ENCODE measurements around the gene SPPL3.

SPPL3 gene

DNA sequence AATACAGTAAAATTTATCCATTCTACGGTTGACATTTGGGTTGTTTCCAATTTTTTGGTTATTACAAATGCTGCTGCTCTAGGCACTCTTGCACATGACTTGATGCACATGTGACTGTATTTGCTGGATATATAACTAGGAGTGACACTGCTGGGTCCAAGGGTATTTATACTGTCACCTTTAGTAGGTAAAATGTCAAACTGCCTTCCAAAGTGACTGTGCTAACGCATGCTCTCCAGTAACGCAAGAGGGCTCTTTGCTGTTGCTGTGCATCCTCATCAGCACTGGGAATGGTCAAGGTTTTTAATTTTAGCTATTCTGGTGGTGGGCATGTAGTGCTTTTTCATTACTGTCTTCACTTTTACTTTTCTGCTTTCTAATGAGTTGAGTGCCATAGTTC lies 116.3 kb downstream of the SPPL3 start:
- DNase-seq (ENCODE audit: low spot score): no peak

DNA sequence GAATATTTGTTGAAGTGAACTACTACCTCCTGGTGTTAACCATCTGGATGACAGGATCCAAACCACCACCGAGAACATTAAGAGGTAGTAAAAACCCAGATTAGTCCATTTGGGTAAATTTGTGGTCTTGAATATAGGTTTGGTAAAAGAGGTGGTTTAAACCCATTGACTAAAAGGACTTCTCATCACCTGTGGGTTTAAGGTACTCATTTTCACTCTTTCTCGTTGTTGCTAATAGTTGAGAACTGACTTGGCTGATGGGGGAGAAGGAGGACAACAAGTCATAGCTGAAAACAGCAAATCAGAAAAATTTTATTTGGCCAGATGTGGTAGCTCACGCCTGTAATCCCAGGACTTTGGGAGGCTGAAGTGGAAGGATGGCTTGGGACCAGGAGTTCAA lies 119.4 kb downstream of the SPPL3 start:
- DNase-seq (ENCODE audit: low spot score): no peak

DNA sequence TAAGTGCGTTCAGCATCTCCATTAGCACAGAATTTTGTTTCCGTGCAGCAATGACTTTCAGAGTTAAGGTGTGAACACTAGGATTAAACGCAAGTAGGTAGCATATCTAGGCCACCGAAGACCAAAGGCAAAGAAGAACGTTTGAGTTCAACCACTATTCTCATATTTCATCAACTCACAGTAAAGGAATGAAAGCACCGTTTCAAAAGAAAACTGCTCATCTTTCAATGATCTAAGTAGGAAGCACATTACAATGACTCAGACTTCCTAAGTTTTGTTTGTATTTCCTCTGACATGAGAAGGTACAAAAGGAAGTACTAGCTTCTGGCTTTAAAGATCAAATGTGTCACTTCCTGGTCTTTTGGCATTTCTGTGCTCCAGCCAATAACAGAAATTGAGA lies 121.0 kb downstream of the SPPL3 start:
- DNase-seq (ENCODE audit: low spot score): no peak

DNA sequence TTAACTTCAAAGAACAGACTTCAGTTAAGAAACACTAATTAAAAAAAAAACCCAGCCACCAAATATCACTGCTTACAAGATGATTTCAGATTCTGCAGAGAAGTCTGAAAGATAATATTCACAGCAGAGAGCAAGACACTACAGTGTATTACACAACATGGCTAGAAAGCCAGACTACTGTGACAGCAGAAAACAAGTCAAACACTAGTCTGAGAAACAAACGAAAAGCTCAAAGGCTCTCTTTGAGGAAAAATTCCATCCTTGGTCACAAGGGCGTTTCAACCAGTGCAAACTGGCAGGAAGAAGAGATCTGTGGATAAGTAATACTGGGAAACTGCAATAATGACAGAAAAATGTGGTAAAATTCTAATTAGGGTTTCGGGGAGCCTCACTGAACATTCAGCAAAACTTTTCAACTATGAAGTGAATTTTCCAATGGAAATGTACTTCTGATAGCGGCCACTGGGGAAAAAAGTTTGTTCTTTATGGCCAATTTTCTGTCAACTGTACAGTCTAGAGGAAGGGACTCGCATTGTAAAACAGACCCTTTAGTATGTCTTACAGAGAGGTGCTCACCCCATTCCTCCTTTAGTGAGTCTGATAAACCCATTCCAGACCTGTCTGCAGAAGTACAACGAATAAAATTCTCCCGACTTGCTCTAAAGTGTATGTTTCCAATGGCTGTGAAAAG lies 128.2 kb downstream of the SPPL3 start:
- peak; percentile 33 for DNase-seq (ENCODE audit: low spot score)

DNA sequence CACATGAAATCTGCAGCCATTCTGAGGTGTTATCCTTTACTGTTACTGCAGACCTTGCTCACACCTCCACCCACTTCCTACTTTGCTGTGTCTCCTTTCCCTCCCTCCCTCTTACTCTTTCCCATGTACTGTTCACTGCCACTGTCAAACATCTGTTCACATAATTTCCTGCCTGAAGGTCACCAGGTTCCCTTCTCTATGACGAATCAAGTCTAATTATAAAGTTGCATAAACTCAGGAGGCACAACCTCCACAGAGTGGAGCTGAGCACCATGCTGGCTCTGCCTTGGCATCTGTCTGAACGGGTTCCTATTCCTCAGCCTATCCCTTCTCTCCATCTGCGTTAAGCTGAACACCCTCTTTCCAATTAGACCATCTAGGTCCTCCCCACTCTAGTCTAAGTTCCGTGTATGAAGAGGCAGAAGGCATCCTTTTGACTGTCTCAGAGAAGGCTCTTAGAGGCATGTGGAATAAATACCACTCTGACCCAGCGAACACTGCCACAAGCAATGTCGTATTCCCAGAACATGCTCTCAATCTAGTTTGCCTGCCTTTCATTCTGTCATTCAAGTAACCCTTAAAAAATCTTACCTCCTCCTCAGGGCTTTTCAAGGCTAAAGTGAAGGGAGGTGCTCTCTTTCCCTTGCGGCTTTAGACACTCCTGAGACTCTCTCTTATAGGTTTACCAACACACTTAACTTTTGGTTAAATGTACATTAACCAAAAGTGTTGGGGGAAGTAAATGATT lies 129.8 kb downstream of the SPPL3 start:
- DNase-seq (ENCODE audit: low spot score): no peak

DNA sequence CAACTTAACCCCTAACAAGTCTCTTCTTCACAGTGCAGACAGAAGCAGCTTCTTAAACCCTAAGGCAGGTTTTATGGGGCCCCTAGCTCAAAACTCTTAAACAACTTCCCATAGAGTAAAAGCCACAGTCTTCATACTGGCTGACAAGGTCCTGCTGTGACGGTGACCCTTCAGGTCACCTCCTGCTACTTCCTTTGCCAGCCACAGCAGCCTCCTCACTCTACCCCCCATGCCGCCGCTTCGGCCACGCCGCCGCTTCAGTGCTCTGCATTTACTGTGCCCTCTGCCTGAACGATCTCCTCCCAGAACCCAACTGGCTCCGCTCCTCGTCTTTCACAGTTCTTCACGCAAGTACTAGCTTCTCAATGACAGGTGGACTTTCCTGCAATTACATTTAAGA lies 133.1 kb downstream of the SPPL3 start:
- no peak for DNase-seq (ENCODE audit: low spot score)

DNA sequence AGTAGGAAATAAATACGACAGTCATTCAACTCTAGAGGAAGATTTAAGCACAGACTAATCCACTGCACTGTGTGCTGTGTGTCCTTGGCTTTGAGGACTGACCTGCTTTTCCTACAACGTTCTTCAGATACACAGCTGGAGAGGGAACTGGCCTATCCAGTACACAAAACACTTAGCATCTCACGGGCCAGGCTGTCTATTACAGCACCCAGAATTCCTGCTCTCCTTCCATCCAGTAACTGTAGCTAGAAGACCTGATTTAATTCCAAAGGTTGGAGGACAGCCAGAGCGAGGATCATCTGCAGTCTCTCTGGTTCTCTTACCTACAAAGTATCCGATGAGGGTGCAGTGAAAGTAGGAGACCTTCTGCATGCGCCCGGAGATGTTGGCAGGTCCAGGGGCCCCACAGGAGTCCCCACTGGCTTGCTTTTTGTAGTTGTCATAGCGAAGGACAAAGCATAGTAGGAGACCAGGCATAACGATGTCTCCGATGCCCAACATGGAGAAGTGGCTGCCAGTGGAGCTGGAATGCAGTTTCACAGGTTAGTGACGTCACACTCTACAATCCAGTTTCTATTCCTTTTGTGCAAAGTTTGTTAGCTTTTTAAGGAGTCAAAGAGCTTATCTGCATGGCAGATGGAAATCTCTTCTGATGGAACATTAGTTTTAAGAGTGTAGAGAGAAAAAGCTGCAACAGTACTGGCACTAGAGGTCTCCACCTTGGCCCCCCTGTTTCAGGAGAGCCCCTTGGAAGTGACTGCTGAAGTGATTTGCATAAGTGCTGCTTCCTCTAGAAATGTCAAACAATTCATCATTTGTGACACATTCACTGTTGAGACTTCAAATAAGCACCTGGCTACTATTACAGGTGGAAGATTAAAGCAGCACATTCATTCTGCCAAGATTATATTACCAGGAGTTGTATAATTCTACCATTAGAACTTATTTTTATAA lies 136.8 kb downstream of the SPPL3 start:
- DNase-seq (ENCODE audit: low spot score): no peak

DNA sequence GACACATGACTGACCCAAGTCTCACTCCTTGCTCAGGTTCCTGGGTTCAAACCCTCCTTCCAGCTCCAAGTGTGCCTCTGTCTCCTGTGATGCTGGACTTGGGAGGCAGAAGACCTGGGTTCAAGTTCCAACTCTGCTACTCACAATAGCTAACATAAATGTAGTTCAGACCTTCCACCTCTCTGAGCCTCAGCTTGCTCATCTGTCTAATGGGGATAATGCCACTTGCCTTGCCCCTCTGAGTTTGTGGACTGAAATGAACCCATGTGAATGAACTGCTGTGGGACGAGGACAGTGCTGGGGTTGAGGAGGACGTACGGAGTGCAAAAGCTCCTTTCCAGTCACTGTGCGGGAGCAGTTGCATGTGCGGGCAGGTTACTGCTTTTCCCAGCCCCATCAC lies 137.6 kb downstream of the SPPL3 start:
- DNase-seq (ENCODE audit: low spot score): no peak

DNA sequence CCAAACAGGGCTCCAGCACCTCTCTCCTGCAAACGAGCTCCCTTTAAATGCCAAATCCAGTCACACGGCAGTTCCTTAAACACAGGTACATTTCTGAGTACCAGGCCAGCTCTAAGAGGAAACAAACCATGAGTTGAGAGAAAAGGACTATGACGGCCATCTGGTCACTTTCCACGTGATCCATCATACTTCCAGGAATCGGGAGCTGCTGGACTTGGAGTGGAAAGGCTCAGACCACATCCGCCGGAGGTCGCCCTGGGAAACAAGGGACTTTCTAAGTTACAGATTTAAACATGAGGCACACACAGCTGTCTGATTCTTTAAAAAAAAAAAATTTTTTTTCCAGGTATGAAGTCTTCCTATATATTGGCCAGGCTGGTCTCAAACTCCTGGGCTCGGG lies 139.3 kb downstream of the SPPL3 start:
- no peak for DNase-seq (ENCODE audit: low spot score)

DNA sequence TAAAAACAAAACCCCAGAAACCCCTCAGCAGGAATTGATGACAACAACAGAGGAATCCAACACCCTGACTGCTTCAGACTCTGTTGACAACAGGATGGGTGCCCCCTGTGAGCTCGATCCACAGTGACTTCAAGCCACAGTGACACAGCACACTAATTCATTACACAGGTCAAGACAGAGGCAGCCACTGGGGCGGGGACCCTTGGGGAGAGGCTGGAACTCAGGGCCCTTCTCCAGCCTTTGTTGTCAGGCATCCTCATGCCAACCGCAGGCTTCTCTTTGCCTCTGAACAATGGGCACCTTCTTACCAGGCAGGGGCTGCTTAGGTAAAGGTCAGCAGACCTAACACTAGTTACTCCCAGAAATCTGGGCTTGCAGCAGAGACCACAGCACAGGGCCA lies 140.9 kb downstream of the SPPL3 start:
- no peak for DNase-seq (ENCODE audit: low spot score)

DNA sequence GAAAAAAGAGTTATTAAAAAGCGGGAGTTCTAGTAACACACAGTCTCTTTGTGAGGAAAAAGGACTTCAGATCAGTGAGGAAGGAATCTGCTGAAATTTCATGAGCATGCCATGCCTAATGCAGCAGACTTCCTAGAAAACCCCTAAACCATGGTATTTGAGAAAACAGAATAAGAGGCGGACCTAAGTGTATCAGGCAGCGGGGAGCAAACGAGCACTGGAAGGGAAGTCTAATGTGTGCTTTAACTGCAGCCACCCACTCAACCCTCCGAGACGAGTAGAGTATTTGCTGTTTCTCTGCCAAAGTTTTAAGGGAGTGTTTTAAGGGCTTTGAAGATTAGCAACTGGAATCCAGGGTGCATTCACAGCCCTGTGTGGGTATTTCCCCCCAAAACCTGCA lies 142.1 kb downstream of the SPPL3 start:
- DNase-seq (ENCODE audit: low spot score): no peak

DNA sequence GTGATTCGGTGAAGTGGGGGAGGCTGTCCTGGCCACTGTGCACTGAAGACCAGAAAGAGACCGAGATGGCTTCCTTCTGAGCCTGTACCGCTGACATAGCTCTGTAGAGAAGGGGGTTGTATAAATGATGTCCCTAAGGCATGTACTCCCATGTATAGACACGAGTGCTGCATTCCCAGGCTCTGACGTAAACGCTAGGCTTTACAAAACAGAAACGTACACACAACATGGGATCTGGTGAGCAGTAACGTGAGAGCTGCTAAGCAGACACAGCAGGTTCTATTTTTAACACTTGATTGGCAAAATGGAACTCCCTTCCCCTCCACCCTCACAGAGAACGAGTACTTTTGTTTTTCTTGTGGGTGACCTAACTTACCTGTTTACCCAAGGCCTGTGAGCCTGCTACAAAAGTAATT lies 142.6 kb downstream of the SPPL3 start:
- DNase-seq (ENCODE audit: low spot score): no peak

DNA sequence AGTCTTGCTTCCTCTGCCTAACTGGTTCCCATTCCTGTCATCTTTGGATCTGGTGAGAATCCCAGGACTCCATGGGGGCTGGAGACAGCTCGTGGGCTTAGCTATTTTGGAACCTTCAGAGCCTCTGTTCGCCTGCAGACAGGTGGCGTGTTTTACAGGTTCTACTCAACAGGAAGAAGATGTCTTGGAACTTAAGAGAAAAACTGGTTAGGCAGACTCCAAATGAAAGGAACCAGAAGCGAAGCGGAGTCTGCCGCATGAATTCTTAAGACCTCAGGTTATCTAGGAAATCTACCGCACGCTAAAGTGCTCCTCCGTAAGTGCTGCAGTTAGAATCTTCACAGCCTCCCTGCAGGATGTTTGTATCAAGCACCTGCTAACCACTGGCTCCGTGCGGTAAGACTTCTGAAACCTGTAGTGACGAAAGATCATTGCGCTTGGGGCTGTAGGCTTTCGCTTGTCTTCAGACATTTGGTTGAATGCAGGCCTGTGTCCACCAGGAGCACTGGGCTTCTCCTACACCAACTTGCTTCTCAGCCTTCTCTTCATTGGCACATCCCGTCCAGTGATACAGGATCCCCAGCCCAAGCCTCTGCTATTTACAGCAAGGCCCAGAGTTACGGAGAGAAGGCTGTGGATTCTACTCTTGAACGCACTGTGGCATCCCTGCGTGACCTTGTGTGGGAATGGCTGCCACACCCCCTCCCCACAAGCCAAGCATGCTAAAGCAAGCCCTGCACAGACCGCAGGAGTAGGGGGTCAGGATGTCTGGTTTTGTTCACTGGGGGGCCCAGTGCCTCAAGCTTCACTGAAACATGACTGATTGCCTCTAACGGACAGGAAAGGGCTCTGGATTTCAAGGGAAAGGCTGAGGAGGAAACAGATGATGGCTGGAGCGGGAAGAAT lies 143.6 kb downstream of the SPPL3 start:
- DNase-seq (ENCODE audit: low spot score): no peak

DNA sequence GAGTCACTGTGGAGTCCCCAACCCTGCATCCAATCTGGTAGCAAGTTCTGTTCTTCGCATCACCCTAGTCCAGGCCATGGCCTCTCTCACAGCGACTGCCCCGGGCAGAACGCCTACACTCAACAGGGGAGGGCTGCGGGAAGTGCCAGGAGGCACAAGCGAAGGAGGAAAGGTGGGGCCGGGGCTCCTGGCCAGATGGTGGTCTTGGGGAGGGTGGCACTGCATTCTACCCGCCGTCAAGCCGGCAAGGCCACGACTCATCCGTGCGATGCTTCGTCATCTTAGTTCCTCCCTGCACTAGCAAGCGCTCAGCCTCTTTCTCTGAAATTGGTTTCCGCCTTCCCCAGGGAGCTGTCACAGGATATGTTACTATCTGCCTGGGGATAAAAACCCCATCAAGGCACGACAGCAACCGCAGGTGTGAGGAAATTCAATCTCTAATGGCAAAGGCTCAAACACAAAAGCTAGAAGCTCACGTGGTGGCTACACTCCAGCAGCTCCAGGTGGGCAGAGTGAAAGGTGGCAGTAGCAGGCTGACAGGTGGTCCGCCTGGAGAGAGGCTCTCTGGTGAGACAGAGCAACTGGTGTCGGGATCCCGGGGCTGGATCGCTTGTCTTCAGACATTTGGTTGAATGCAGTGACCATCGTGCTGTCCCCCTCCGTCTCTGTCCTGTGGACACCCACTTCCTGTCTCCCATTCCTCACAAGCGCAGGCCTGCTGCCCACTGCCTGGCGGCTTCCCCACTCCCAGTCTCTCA lies 144.4 kb downstream of the SPPL3 start:
- DNase-seq (ENCODE audit: low spot score): no peak

DNA sequence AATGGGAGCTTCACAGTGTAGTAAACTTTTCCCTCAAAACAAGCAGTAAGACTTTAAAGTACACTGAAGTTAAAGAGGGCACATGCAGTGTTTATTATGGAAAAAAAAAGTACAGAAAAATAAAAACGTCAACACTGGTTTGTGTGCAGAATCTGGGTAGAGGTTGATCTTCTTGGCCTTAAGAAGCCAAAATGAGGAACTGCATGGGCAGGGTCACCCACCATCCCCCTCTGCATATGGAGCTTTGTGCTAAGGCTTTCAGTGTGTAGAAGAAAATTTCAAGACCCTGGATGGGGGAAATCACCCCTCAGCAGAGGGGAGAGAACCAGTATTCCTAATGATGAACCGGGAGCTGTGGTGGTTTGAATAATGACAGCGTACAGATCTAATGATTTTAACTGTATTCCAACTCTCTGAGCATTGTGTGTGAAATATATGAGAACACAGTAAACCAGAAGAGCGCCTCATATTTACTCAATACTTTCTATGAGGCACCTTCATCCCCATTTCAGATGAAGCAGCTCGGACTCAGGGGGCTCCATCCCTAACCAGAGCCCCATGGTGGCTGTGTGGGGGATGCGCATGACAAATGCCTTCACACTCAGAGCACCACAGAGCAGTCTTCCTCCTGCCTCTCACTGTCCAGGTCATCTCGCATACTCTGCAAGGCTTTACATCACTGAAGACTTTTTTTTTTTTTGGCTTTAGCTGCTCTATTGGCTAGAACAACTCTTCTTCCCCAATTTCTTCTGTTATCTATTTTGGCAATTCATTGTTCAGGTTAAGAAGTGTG lies 145.2 kb downstream of the SPPL3 start:
- DNase-seq (ENCODE audit: low spot score): no peak

DNA sequence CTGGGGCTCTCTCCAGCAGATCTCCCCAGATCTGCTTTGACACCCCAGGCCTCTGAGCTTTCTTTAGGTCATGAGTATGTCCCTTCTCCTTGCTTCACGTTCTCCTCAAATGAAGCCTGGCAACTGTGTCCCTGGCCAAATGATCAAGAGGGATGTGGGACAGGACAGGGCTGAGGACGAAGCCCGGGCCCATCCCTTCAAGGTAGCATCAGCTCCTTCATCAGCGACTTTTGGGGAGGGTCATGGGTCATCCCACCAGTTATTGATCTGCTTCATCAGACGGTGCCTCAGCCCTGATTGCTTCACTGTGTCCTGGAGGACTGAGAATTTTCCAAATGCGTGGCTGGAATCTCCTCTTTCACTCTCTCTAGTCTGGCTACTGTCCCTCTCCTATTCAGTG lies 146.2 kb downstream of the SPPL3 start:
- no peak for DNase-seq (ENCODE audit: low spot score)

DNA sequence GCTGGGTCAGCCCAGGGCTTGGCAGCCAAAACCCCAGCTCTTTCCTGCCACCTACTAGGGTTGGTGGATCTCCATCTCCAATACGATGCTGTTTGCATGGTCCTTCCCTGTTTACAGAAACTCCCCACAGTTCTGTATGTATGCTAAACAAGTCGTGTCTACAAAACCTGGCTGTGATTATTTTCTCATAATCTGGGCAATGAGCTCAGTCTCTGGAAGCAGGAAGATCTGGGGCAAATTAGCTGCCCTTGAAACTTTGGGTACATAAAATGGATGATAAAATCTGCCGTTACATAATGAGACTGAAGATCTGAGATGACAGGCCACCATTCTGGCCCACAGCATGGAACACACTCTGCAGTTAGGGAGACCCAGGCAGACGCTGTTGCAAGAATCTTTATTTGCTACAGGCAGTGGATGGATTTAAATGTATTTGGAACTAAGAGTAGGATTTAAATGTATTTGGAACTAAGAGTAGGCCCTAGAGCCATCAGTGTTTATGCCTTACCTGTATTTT lies 146.9 kb downstream of the SPPL3 start:
- no peak for DNase-seq (ENCODE audit: low spot score)

DNA sequence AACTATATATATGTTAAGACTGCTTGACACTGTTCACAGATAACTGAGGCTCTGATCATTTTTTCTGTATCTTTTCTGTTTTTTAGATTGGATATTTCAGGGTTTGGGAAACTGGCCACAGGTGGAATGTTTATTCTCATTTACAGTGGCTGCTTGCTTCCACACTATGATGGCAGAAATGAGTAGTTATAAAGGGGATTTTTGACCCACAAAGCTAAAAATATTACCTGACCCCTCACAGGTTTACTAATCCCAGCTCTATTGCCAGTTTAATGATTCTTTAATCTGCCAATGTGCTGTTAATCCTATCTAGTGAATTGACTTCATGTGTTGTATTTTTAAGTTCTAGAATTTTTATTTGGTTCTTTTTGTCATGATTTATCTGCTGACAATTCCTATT lies 148.9 kb downstream of the SPPL3 start:
- DNase-seq (ENCODE audit: low spot score): no peak

DNA sequence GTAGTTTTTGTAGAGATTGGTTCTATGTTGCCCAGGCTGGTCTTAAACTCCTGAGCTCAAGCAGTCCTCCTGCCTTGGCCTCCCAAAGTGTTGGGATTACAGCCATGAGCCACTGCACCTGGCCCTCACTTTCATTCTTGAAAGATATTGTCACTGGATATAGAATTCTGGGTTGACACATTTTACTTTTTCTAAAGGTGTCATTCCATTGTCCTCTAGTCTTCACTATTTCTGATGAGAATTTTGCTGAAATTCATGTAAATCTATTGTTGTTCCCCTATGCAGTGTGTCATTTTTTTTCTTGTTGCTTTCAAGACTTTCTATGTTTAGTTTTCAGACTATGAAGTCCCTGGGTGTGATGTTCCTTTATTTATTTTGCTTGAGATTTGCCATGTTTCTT lies 149.4 kb downstream of the SPPL3 start:
- DNase-seq (ENCODE audit: low spot score): no peak

DNA sequence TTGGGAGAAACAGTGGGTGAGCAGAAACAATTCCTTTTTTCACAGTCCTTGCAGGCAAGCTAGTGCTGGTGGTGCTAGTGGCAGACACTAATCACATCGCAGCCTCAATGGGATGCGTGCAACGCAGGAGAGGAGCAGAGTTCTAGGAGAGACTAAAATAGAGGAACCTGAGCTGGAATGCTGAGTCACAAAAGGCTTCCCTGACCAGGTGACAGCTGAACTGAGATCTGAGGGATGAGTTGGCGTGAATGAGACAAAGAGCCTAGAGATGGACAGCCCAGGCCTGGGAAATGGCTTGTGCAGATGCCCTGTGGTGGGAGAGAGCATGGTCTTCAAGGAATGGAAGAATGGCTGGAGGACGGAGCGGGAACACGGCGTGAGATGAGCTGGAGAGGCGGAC lies 152.8 kb downstream of the SPPL3 start:
- DNase-seq (ENCODE audit: low spot score): no peak

Data from Ammon's horn (tissue), 1 donor.